GM12873 (cell line): ENCODE data around the gene HMG20B.

ENCODE experiments used
- TF ChIP-seq, protein P1 (sequence below): IDR thresholded peaks from 2 replicates; pipeline ENCODE4 v1.5.1; 2012; ENCODE audit warnings: low read depth, mild to moderate bottlenecking, moderate library complexity, low read length, control low read depth; ENCODE audit not compliant: insufficient read depth; ENCODE audit errors: missing control alignments

HMG20B gene

DNA sequence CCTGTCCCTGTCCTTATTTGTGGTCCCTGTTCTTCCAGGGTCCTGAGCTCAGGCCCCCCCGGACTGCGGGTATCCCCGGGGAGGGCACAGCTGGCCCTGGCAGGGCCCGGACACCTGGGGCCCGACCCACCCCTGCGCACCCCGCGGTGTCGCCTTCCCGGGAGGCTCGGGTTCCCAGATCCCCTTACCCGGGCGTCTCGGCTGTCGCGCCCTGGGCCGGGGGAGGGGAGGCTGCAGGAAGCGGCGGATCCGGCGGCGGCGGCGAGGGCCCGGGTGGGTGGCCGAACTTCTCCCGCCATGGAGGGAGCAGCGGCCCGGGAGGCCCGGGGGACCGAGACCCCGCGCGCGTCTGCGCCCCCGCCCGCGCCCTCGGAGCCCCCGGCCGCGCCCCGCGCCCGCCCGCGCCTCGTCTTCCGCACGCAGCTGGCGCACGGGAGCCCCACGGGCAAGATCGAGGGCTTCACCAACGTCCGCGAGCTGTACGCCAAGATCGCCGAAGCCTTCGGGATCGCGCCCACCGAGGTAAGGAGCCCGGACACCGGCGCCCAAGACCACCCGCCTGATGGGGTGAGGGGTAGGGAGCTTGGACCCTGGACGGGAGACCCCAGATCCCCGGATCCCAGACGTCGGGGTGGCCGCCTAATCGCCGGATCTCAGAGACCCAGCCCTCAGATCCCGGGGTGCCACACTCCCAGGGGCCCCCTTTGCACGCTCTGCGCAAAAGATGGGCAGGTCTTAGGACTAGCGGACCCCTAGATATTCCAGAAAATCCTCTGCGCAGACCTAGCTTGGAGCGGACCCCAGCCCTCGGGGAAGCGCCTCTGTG lies 12.8 kb downstream of the HMG20B start, which contains the start of gene GIPC3:
Gene GIPC3, plus strand, starts transcription at position 178 of the 826 bp plus-strand sequence. Its CDS starts 120 bp downstream, at position 298.
- TF ChIP-seq, protein P1, sequence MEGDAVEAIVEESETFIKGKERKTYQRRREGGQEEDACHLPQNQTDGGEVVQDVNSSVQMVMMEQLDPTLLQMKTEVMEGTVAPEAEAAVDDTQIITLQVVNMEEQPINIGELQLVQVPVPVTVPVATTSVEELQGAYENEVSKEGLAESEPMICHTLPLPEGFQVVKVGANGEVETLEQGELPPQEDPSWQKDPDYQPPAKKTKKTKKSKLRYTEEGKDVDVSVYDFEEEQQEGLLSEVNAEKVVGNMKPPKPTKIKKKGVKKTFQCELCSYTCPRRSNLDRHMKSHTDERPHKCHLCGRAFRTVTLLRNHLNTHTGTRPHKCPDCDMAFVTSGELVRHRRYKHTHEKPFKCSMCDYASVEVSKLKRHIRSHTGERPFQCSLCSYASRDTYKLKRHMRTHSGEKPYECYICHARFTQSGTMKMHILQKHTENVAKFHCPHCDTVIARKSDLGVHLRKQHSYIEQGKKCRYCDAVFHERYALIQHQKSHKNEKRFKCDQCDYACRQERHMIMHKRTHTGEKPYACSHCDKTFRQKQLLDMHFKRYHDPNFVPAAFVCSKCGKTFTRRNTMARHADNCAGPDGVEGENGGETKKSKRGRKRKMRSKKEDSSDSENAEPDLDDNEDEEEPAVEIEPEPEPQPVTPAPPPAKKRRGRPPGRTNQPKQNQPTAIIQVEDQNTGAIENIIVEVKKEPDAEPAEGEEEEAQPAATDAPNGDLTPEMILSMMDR: no peak

DNA sequence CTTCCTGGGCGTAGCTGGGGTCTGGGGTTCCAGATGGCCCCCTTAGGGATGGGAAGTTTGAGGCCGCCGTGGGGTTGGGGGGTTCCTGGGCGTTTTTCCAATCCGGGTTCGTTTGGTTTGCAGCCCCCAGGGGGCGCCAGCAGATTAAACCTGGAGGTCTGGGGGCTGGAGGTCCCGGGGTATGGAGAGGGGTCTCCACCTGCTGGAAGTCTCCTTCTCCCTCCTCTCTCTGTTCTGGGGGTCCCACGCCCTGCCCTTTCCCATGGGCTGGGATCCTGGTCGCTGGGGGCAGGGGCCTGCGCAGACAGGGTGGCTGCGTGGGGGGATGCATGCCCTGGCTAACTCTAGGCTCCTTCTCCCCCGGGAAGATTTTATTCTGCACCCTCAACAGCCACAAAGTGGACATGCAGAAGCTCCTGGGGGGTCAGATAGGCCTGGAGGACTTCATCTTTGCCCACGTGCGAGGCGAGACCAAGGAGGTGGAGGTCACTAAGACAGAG lies 13.4 kb downstream of the HMG20B start:
- TF ChIP-seq, protein P1: peak; percentile 60

DNA sequence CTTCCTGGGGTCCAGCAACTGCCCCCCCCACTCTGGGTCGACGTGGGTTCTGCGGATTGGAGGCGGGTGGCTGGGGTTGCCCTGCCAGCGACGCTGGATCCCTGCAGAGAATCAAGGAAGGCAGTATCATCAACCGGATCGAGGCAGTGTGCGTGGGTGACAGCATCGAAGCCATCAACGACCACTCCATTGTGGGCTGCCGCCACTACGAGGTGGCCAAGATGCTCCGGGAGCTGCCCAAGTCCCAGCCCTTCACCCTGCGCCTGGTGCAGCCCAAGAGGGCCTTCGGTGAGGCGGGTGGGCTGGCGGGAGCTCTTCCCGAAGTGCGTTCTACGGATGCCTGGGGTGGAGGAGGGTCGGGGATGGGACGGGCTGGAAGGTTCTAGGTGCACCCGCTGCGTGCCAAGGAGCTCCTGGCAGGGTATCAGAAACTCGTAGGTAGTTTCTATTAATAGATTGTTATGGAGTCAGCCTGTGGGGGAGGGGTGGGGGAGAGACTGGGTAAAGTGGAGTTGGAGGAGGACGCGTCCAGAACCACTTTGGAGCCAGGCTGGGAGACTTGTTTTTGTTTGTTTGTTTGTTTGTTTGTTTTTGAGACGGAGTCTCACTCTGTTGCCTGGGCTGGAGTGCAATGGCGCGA lies 14.1 kb downstream of the HMG20B start:
- TF ChIP-seq, protein P1: no peak

DNA sequence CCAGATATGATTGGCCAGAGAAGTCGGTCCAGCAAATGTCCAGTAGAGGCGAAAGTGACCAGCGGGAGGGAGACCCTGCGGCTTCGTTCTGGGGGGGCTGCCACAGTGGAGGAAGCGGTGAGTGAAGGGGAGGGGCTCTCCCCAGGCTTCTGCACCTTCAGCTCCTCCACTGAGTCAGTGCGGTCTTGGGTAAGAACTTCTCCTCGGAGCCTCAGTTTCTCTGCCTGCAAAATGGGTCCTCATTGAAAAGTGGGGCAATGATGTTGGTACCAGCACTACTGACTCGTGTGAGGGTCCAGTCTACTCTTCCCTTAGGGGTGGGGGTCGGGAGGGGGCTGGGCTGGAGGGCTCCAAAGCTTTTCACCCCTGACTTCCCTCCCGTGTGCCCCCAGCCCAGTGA lies 16.7 kb downstream of the HMG20B start:
- TF ChIP-seq, protein P1: no peak

DNA sequence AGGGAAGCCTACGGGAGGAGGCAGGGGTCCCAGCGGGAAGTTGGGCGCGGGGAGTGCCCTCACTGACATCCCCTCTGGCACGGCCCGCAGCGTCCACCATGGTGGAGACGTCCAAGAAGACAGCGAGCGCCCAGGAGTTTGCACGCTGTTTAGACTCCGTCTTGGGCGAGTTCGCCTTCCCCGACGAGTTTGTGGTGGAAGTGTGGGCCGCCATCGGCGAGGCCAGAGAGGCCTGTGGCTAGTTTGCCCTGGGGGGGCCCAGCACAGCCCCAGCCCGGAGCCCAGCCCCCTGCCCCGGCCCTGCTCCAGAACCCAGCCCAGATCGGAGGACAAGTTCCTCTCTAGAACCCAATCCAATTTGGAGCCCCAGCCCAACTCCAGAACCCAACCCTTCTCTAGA lies 17.2 kb downstream of the HMG20B start:
- TF ChIP-seq, protein P1: no peak

DNA sequence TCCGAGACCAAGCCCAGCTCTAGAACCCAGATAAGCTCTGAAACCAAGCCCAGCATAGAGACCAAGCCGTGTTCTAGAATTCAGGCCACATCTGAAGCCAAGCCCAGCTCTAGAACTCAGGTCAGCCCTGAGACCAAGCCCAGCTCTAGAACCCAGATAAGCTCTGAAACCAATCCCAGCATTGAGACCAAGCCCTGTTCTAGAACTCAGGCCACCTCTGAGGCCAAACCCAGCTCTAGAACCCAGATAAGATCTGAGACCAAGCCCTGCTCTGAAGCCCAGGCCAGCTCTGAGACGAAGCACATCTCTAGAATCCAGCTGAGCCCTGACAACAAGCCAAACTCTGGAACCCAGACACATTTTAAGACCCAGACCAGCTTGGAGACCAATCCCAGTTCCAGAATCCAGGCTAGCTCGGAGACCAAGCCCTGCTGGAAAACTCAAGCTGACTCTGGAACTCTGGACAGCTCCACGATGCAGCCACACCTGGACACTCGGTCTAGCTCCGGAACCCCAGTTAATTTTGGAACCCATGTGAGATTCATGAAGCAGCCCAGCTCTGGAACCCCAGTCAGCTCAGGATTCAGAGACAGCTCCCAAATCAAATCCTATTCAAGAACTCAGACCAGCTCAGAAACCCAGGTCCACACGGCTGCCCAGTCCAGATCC lies 18.4 kb downstream of the HMG20B start:
- TF ChIP-seq, protein P1: no peak
